ENCODE measurements around the gene MBLAC2.

DNA sequence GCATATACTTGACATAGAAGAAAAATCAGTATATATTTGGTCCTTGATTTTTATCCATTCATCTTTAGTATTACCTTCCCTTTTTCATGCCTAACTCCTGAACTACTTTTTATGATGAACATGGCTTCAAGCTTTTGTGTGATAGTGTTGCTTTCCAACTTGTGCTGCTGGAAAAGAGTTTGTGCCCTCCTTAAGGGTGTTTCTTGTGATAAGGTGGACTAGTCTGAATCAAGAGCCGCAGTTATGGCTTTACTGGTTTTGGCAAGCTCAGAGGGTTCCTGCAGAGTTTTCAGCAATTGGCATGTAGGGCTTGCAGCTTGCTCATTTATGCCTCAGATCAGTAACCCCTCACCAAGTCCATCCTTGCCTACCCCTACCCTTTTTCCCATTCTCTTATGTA lies 20.6 kb upstream of the MBLAC2 start:
- TF ChIP-seq, protein P1, sequence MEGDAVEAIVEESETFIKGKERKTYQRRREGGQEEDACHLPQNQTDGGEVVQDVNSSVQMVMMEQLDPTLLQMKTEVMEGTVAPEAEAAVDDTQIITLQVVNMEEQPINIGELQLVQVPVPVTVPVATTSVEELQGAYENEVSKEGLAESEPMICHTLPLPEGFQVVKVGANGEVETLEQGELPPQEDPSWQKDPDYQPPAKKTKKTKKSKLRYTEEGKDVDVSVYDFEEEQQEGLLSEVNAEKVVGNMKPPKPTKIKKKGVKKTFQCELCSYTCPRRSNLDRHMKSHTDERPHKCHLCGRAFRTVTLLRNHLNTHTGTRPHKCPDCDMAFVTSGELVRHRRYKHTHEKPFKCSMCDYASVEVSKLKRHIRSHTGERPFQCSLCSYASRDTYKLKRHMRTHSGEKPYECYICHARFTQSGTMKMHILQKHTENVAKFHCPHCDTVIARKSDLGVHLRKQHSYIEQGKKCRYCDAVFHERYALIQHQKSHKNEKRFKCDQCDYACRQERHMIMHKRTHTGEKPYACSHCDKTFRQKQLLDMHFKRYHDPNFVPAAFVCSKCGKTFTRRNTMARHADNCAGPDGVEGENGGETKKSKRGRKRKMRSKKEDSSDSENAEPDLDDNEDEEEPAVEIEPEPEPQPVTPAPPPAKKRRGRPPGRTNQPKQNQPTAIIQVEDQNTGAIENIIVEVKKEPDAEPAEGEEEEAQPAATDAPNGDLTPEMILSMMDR (conservative IDR thresholded peaks at IDR 0.05; ENCODE audit: low read length): no peak
- no peak for TF ChIP-seq EZH2phosphoT487 (IDR thresholded peaks at IDR 0.05; ENCODE audit: borderline replicate concordance, low read depth, low read length)

Data from OCI-LY7 (cell line).